ENCODE measurements around the gene DPP7.
A peak's percentile ranks its signal among the peaks of the same experiment; 100 is the strongest.

The DPP7 gene

GRCh38 chr9:137110147-137110910 lies 4.2 kb downstream of the DPP7 start:
- no peak for DNase-seq

GRCh38 chr9:137109250-137110146 lies 5.0 kb downstream of the DPP7 start:
- DNase-seq: no peak

- DNase-seq: no peak
These were observed 5.8 kb downstream of the DPP7 start for GRCh38 chr9:137108608-137109249.

GRCh38 chr9:137107982-137108381 lies 6.6 kb downstream of the DPP7 start:
- DNase-seq: no peak

- no peak for DNase-seq
These were observed 7.1 kb downstream of the DPP7 start for GRCh38 chr9:137107312-137107921.

- DNase-seq: no peak
These were observed 7.8 kb downstream of the DPP7 start for GRCh38 chr9:137106662-137107250.

GRCh38 chr9:137105814-137106661 lies 8.5 kb downstream of the DPP7 start:
- DNase-seq: no peak

- no peak for DNase-seq
These were observed 11.1 kb downstream of the DPP7 start for GRCh38 chr9:137103206-137103999.

- no peak for DNase-seq
These were observed 15.3 kb downstream of the DPP7 start for GRCh38 chr9:137099231-137099630.

GRCh38 chr9:137097761-137098462 lies 16.6 kb downstream of the DPP7 start:
- no peak for DNase-seq

GRCh38 chr9:137096785-137097546 lies 17.6 kb downstream of the DPP7 start:
- DNase-seq: no peak

GRCh38 chr9:137095664-137096517 lies 18.6 kb downstream of the DPP7 start:
- peak; percentile 79 for DNase-seq

GRCh38 chr9:137089232-137089947 lies 25.1 kb downstream of the DPP7 start:
- DNase-seq: no peak

GRCh38 chr9:137088121-137088520 lies 26.4 kb downstream of the DPP7 start:
- no peak for DNase-seq

- DNase-seq: no peak
These were observed 27.1 kb downstream of the DPP7 start for GRCh38 chr9:137087409-137087925.

- peak; percentile 99 for DNase-seq
These were observed 27.8 kb downstream of the DPP7 start, which contains the start of gene MAN1B1 for GRCh38 chr9:137086531-137087408. MAN1B1 (plus strand) TSS chr9:137086985; CDS start chr9:137087000, 15 bp downstream.
